Glomerular visceral epithelial cell (primary cell): Measurements from ENCODE around the gene TNIP1.

Source experiments
- DNase-seq: peaks from one replicate; pipeline ENCODE4 v3.0.0-alpha.2; 2016; ENCODE audit errors: extremely low spot score

Gene TNIP1

GRCh38 chr5:151040211-151040747 lies 40.6 kb downstream of the TNIP1 start:
- DNase-seq, result peak; percentile 54

GRCh38 chr5:151039665-151040064 lies 41.2 kb downstream of the TNIP1 start:
- DNase-seq, result no peak

- DNase-seq, result no peak
Measured at GRCh38 chr5:151038801-151039238, 42.0 kb downstream of the TNIP1 start.

DNA sequence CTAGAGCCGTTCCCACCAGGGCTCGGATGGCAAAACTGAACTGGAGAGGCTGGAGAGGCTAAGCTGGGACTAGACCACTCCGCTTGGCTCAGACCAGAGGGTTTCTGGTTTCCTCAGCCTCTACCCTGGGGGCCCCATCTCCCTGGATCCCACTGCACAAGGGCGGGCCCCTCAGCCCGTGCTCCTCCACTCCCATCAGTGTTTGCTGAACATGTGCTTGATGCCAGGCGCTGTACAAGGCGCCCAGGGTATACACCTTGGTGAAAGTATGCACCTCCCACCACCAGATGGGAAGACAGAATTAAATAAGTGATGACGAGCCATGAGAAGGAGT lies 42.5 kb downstream of the TNIP1 start:
- DNase-seq, result no peak

- DNase-seq, result no peak
Measured at GRCh38 chr5:151037561-151038411, 43.0 kb downstream of the TNIP1 start.

GRCh38 chr5:151036556-151036955 lies 44.3 kb downstream of the TNIP1 start:
- DNase-seq, result no peak

GRCh38 chr5:151034422-151035379 lies 46.1 kb downstream of the TNIP1 start:
- DNase-seq, result peak; percentile 31

- no peak for DNase-seq
Measured at GRCh38 chr5:151033217-151033934, 47.5 kb downstream of the TNIP1 start.

DNA sequence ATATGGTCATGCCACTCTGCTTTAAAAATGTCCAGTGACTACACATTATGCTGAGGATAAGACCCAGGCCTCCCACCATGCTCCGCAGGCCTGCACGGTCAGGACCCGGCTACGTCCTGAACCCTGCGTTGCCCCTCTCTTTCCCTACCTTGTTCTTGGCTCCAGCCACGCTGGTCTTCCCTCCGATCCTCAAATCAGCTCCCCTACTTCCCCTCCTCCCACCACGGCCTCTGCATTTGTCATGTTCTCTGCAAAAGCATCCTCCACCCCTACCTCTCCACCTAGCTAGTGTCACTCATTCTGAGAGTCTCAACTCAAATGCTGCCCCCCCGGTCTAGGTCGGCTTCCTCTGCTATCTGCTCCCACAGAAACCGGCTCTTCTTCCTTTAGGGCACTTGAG lies 49.3 kb downstream of the TNIP1 start:
- no peak for DNase-seq

DNA sequence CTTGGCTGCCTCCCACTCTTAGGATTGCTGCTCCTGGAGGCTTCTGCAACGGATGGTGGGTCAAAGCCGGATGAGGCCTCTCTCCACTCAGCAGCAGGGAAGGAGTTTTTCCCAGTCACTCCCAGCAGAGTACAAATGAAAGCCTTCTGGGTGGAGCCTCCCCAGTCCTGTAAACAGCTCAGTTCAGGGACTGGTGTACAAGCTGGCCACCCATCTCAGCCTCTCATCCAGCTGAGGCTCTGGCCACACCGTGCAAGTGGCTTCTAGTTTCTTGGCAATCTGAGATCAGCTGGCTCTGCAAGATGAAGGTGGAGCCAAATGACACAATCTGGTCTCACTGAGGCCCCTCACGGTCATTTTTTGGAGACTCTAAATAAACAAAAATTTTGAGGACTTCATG lies 50.5 kb downstream of the TNIP1 start:
- DNase-seq, result no peak

DNA sequence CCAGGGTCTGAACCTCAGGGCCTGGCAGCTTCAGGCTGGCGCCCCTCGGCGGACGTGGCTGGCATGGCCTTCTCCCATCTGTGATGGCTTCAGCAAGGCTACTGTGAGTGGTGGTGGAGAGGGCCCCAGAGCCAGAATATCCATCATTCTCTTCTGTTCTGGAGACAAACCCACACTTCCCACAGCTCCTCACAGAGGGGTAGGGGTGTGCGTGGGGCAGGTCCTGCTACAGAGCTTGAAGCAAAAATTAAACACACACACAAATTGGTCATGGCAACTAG lies 50.8 kb downstream of the TNIP1 start:
- no peak for DNase-seq

DNA sequence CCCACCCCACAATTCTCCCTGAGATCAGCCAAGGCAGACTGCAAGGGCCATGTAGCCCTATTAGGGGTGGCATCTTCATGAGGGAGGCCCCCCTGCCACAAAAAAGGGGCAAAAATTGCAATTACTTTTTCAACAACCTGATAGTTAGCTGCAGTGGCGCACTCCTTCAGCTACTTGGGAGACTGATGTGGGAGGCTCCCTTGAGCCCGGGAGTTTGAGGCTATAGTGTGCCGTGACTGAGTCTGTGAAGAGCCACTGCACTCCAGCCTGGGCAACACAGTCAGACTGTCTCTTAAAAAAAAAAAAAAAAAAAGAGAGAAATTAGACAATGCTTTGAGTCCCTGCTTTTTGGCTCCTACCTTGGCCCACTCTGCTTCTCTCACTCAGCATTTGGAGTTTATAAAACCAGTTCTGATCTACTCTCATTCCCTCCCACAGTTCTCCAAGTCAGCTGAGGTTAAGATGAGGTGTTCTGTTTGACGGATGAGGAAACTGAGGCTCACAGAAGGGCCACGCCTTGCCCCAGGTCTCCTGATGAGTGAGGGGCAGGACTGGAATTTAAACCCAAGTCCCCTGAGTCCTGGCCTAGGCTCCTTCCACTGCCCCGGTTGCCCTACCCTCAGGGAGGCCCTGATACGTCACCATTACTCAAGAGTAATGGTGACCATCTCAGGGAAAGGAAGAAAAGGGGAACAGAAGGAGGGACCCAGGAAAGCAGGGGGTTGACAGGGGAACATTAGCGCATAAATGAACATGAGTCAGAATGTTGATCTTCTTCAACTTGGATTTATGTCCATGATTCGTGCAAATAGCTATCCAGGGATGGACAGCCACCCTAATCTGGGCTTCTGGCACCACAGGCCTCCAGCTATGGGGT lies 51.4 kb downstream of the TNIP1 start:
- DNase-seq, result no peak

GRCh38 chr5:151028717-151029116 lies 52.1 kb downstream of the TNIP1 start:
- DNase-seq, result no peak

DNA sequence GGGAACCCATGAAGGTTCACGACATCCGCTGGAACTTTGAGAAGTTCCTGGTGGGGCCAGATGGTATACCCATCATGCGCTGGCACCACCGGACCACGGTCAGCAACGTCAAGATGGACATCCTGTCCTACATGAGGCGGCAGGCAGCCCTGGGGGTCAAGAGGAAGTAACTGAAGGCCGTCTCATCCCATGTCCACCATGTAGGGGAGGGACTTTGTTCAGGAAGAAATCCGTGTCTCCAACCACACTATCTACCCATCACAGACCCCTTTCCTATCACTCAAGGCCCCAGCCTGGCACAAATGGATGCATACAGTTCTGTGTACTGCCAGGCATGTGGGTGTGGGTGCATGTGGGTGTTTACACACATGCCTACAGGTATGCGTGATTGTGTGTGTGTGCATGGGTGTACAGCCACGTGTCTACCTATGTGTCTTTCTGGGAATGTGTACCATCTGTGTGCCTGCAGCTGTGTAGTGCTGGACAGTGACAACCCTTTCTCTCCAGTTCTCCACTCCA lies 52.8 kb downstream of the TNIP1 start:
- no peak for DNase-seq

DNA sequence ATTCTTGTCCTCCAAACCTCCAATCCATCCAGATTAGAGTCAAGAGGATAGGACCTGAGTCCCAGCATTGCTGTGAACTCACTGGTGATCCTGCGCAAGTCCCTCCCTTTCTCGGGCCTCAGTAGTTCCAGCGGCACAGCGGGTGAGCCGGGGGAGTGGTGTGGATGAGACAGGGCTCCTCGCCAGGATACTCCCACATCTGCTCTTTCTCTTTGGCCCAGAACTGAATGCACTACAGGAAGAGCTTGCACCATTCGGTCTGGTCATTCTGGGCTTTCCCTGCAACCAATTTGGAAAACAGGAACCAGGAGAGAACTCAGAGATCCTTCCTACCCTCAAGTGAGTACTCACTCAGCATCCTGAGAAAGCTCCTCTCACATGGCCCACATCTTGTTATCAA lies 54.2 kb downstream of the TNIP1 start:
- DNase-seq, result no peak

DNA sequence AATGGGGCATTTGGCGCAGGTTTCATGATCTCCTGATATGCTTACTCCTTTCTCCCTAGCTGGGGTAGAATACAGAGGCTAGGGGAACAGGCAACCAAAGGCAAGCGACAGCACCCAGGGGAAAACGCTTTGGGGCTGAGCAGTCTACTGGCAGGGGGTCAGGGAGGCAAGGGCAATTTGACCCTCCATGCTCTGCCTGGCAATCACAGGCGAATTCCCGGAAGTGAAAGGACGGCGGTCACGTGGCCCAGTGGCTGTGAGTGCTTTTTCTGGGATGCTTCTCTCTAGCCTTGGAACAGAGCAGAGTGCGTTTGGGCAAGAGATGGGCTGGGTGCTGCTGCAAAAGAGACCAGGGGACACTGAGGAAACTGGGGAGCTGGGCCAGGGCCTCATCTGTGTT lies 54.7 kb downstream of the TNIP1 start:
- DNase-seq, result no peak

DNA sequence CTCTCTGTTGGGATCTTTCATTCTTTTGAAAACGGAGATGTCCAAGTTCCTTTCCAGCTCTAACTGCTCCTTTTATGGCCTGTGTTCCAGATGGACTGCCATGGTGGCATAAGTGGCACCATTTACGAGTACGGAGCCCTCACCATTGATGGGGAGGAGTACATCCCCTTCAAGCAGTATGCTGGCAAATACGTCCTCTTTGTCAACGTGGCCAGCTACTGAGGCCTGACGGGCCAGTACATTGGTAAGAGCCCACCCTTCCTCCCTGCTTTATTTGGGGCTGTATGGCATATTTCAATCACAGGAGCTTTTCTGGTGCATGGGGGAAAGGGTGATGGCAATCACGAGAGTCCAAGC lies 55.6 kb downstream of the TNIP1 start:
- no peak for DNase-seq

DNA sequence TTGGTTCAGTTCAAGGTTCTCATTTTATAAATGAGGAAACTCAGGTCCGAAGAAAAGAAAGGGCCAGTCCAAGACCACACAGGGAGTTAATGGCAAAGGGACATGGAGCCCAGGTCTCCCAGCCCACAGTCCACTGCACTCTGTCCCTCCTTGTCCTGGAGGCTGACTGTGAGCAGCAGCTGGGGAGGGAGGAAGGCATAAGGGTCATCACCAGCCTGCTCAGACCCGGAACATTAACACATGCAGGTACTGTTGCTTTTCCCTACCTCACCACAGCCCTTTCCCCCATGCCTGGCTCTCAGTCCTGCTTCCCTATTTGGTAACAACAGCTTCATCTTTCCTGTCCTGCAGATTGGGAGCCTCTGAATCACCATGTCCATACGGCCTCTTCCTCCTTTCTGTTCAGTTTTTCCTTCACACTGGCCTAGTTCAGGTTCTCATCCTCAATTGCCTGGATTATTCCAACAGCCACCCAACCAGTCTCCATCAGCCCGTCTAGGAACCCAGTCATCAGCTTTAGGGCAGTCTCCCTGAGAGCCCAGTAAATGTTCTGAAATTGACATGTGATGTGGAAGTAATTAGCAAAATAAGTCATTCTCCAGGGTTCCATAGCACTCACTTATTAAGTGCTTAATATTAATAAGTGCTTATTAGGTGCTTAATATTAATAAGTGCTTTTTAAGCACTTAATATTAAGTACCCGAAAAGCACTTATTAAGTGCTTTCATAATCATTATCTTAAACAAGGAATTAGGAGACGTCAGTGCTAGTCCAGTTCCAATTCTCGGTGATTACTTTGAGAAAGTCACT lies 56.2 kb downstream of the TNIP1 start:
- DNase-seq, result peak; percentile 27

DNA sequence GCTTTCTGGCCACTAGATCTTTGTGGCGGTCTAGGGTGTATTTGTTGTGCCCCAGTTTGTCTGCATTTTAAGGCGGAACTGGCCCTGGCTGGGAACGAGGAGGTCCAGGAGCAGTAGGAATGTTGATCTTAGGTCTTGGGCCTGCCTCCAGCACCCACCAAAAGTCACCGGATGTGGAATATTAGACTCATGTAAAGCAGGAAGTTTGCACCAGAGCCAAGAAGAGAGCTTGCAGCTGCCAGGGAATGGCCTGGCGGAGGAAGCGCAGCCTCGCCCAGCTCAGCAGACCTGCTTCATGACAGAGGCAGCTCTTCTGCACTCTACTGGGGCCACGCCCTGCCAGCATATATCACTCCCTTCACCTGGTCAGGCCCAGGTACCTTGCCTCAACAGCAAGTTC lies 57.2 kb downstream of the TNIP1 start:
- peak; percentile 46 for DNase-seq

- DNase-seq, result no peak
Measured at GRCh38 chr5:151023047-151023615, 57.7 kb downstream of the TNIP1 start.
